Measurements from ENCODE around the gene RDX.
A peak's percentile ranks its signal among the peaks of the same experiment; 100 is the strongest.
"Not testable (repeated sequence)": the region's sequence is repeated elsewhere in the genome, so short reads cannot be mapped to it uniquely, and the experiment has no call there.

The RDX gene

GRCh38 chr11:110290591-110291334 lies 5.7 kb downstream of the RDX start:
- ChIA-PET POLR2A (ENCODE audit: low non-redundant PET) (no interaction called here), CTCF (no interaction called here)
- no peak for TF ChIP-seq CTCF (conservative IDR thresholded peaks at IDR 0.05; ENCODE audit: low read depth)
- no peak overlapping the region for H3K27ac ChIP-seq
- DNase-seq (ENCODE audit: low spot score) = no peak

GRCh38 chr11:110289472-110289871 lies 6.9 kb downstream of the RDX start:
- CTCF ChIA-PET = interaction anchor here (0.6 kb wide), 2 partner anchors 17 to 155 kb away, joined by 3 to 4 read pairs; no protein-coding TSS in a partner anchor
- TF ChIP-seq CTCF (conservative IDR thresholded peaks at IDR 0.05; ENCODE audit: low read depth) = no peak
- POLR2A ChIA-PET (ENCODE audit: low non-redundant PET) = no interaction called here
- DNase-seq (ENCODE audit: low spot score) = no peak
- H3K27ac ChIP-seq = no peak overlapping the region

GRCh38 chr11:110287537-110287936 lies 8.9 kb downstream of the RDX start:
- H3K27ac ChIP-seq = no peak overlapping the region
- ChIA-PET POLR2A (ENCODE audit: low non-redundant PET) (no interaction called here), CTCF (interaction anchor here (0.5 to 0.6 kb wide), 2 partner anchors 87 to 929 kb away, joined by 3 read pairs; no protein-coding TSS in a partner anchor)
- DNase-seq (ENCODE audit: low spot score) = no peak
- no peak for TF ChIP-seq CTCF (conservative IDR thresholded peaks at IDR 0.05; ENCODE audit: low read depth)

- no peak overlapping the region for H3K27ac ChIP-seq
- TF ChIP-seq CTCF (conservative IDR thresholded peaks at IDR 0.05; ENCODE audit: low read depth) = no peak
- POLR2A ChIA-PET (ENCODE audit: low non-redundant PET) = no interaction called here
- DNase-seq (ENCODE audit: low spot score) = no peak
- CTCF ChIA-PET = interaction anchor here (0.5 to 0.6 kb wide), 3 partner anchors 20 to 1160 kb away, joined by 3 to 4 read pairs (median 3); no protein-coding TSS in a partner anchor
These were observed 9.9 kb downstream of the RDX start for GRCh38 chr11:110286298-110287040.

GRCh38 chr11:110283862-110284261 lies 12.6 kb downstream of the RDX start:
- ChIA-PET CTCF (no interaction called here), POLR2A (ENCODE audit: low non-redundant PET) (no interaction called here)
- DNase-seq (ENCODE audit: low spot score) = no peak
- TF ChIP-seq CTCF (conservative IDR thresholded peaks at IDR 0.05; ENCODE audit: low read depth) = no peak
- H3K27ac ChIP-seq = no peak overlapping the region

GRCh38 chr11:110280595-110280994 lies 15.8 kb downstream of the RDX start:
- POLR2A ChIA-PET (ENCODE audit: low non-redundant PET); DNase-seq (ENCODE audit: low spot score): not testable (repeated sequence)
- CTCF ChIA-PET = interaction anchor here (0.6 kb wide), 1 partner anchor 16 kb away, joined by 3 read pairs; no protein-coding TSS in a partner anchor
- H3K27ac ChIP-seq = peak overlapping the region; percentile 36

GRCh38 chr11:110279881-110280280 lies 16.5 kb downstream of the RDX start:
- TF ChIP-seq CTCF (conservative IDR thresholded peaks at IDR 0.05; ENCODE audit: low read depth) = no peak
- H3K27ac ChIP-seq = peak overlapping the region; percentile 36
- POLR2A ChIA-PET (ENCODE audit: low non-redundant PET) = no interaction called here
- DNase-seq (ENCODE audit: low spot score) = no peak
- CTCF ChIA-PET = interaction anchor here (0.5 to 0.6 kb wide), 3 partner anchors 15 to 335 kb away, joined by 3 read pairs; no protein-coding TSS in a partner anchor
